Breast epithelium (tissue), 4 donors: ENCODE measurements around the gene WWC1. TPM values are rescaled to one million over a fixed set of nuclear protein-coding genes. Genes with fewer than 3 reads are reported as not detected.

ENCODE experiments used
- DNase-seq, 2 donors: peaks; one replicate each; pipeline ENCODE4 v3.0.0-alpha.2; 2019; ENCODE audit warnings: low spot score in 2 of 2
- H3K27ac ChIP-seq, 2 donors: fragments of 200-600 bp; sonication (generic) in 1 of 2; one replicate each; pipeline ENCODE4 v1.5.1; 2016 to 2019; ENCODE audit warnings: mild to moderate bottlenecking in 1 of 2
- H3K27me3 ChIP-seq, 2 donors: fragments of 200-600 bp; sonication (generic) in 1 of 2; one replicate each; pipeline versions ENCODE4 v1.5.1 to v1.6.0; 2017 to 2019; ENCODE audit warnings: control low read depth in 1 of 2, mild to moderate bottlenecking in 1 of 2
- H3K36me3 ChIP-seq: fragments of 200-600 bp; one replicate; pipeline ENCODE4 v1.5.1; 2019
- H3K4me1 ChIP-seq, 2 donors: fragments of 200-600 bp; sonication (generic); one replicate each; pipeline ENCODE4 v1.5.1; 2016 to 2019; ENCODE audit warnings: control low read depth in 1 of 2
- H3K4me3 ChIP-seq, 3 donors: fragments of 200-600 bp; sonication (generic); 1 replicate in 2 of 3; 2 replicates in 1 of 3; pipeline ENCODE4 v1.5.1; 2016 to 2019; ENCODE audit warnings: mild to moderate bottlenecking in 3 of 3, moderate library complexity in 2 of 3
- H3K9me3 ChIP-seq, 2 donors: fragments of 200-600 bp; sonication (generic) in 1 of 2; one replicate each; pipeline ENCODE4 v1.5.1; 2016 to 2019; ENCODE audit warnings: control low read depth in 1 of 2
- CTCF ChIP-seq, 3 donors: fragments of 450-650 bp; IDR thresholded peaks; one replicate each; pipeline ENCODE4 v1.5.1; 2016 to 2017; ENCODE audit warnings: antibody characterized with exemption in 3 of 3, mild to moderate bottlenecking in 3 of 3, moderate library complexity in 3 of 3
- POLR2A ChIP-seq: fragments of 450-650 bp; IDR thresholded peaks from one replicate; pipeline ENCODE4 v1.6.1; 2016; ENCODE audit warnings: antibody characterized with exemption, mild to moderate bottlenecking, moderate library complexity
- POLR2AphosphoS5 ChIP-seq, 3 donors: sonication (generic); formaldehyde crosslinking; IDR thresholded peaks; one replicate each; pipeline ENCODE4 v1.6.1; 2017; ENCODE audit warnings: antibody characterized with exemption in 3 of 3
- intact Hi-C: fragments of 100-400 bp; cut with DNase I; formaldehyde crosslinking; loops from one replicate; pipeline ENCODE4 v1.15.1; 2023; ENCODE audit warnings: low total_unique reads
- total RNA-seq, 3 donors: library from RNA; depleted of rRNA; stranded (reverse); fragments of >200 nt; gene quantifications; one replicate each; pipeline ENCODE4 v1.1.0, GENCODE V29; 2016

Gene WWC1
- total RNA-seq, 3 donors from 2014 or later: 0.96 to 59.9 (median 59.6) TPM

DNA sequence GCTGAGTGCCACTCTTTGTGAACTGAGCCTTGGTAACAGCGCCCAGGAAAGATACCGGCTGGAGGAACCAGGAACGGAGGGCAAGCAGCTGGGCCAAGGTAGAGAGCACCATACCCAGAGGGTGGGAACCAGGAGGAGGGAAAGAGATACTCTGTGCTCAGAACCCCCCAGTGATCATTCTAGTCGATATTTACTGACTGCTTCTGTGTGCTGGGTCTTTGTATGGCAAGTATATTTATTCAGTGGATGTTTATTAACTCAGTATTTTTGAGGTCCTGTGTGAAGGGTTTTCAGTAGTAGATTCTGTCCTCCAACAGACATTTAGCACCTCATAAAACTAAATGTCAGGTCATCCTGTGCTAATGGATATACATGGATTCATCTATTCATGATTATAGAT, 132.5 kb downstream of the WWC1 start:
- H3K4me3 ChIP-seq: no peak overlapping the region
- no peak for TF ChIP-seq POLR2AphosphoS5 (IDR thresholded peaks at IDR 0.05)
- no peak for TF ChIP-seq POLR2A
- TF ChIP-seq CTCF (IDR thresholded peaks at IDR 0.05): no peak
- no peaks in the 10 kb centered on the region for H3K4me1 ChIP-seq
- no peak for DNase-seq
- H3K36me3 ChIP-seq: no peaks in the 10 kb centered on the region
- no peak overlapping the region for H3K27ac ChIP-seq
- H3K27me3 ChIP-seq: no peaks in the 10 kb centered on the region
- no peaks in the 10 kb centered on the region for H3K9me3 ChIP-seq
- intact Hi-C loops: no loop called here

DNA sequence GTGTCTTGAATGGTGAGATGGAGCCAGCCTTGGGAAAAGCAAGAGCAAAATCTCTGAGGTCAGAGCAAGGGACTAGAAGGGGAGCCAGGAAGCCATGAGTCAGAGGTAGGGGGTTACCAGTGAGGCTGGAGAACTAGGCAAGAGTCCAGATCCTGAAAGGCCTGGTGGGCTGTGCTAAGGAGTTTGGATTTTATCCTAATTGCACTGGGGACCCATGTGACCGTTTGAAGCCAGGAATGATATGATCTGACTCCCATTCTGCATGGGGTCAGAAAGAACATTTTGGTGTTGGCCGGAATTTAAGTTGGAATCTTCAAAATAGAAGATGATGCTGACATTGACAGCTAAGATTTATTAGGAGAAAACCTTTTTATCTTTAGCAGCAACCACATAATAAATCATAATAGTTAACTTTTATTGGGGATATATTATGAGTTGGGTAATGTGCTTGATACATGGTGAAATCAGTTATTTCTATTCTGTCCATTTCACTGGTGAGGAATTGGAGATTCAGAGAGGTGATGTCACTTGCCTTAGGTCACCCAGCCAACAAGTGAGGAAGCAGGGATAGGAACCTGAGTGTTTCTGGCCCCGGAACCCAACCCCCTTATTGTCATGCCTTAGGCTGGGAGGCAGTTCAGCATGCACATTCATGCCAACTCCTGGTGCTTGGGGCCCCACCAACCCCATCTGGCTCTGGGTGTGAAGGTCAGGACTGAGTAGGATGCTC, 133.3 kb downstream of the WWC1 start:
- DNase-seq: no peak
- Histone ChIP-seq H3K27me3 (no peaks in the 10 kb centered on the region), H3K4me1 (no peaks in the 10 kb centered on the region), H3K36me3 (no peaks in the 10 kb centered on the region), H3K4me3 (no peak overlapping the region), H3K27ac (no peak overlapping the region), H3K9me3 (no peaks in the 10 kb centered on the region)
- TF ChIP-seq POLR2AphosphoS5 (IDR thresholded peaks at IDR 0.05): no peak
- intact Hi-C loops: no loop called here

DNA sequence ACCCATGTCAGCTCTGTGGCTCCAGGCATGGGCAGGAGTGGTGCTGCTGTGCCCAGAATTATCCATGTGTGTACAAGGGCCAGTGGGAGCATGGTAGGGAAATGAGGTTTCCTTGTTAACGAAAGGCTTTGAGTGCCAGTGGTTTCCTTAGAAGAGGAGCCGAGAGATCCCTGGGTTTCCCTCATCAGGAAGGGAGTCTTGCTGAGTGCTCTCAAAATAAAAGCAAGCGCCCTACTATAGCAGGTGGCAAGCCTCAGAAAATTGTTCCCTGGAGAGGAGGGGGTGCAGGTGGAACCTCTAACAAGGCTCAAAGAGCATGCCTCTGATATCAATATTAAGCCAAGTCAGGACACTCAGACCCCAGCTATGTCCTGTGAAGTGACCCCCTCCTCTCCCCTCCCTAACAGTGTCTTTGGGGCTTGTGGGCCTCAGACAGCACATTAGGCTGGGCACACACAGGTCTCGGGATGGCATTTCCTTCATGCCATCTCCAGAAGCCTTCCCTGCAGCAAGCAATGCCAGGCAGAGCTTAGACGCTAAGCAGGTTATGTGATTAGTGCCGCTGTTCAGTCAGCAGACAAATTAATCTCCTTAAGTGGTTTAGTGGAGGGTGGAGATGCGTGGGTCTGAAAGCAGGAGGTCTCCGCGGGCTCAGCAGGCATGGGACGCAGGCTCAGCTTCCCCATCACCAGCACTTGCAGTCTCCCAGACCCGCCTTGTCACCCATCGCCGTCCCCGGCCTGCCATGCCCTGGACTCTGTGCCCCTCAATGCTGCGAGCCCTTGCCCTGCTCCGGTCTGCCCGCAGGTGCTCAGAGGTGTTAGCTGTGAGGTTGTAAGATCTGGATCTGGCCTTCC, 134.8 kb downstream of the WWC1 start:
- intact Hi-C loops: no loop called here
- no peaks in the 10 kb centered on the region for H3K27me3 ChIP-seq
- no peaks in the 10 kb centered on the region for H3K9me3 ChIP-seq
- no peaks in the 10 kb centered on the region for H3K36me3 ChIP-seq
- DNase-seq: no peak
- H3K27ac ChIP-seq: no peak overlapping the region
- H3K4me3 ChIP-seq: no peak overlapping the region
- no peaks in the 10 kb centered on the region for H3K4me1 ChIP-seq
- no peak for TF ChIP-seq CTCF (IDR thresholded peaks at IDR 0.05)
- TF ChIP-seq POLR2AphosphoS5 (IDR thresholded peaks at IDR 0.05): no peak
- TF ChIP-seq POLR2A: no peak

DNA sequence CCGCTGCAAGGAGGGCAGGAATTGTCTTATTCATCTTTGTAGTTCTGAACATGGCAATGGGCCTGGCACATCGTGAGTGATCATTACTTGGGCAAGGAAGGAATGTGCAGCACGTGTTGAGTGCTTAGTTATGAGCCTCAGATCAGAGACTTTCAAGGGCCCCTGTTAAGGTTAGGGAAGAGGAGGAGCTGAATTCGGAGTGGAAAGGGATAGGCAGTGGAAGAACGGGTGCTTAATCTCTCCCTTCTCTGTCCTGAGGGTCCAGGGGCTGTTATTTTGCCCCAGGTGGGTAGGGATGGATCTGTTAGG, 135.4 kb downstream of the WWC1 start:
- Histone ChIP-seq H3K9me3 (no peaks in the 10 kb centered on the region), H3K27me3 (no peaks in the 10 kb centered on the region), H3K36me3 (no peaks in the 10 kb centered on the region), H3K27ac (no peak overlapping the region), H3K4me3 (no peak overlapping the region), H3K4me1 (no peaks in the 10 kb centered on the region)
- DNase-seq: no peak
- TF ChIP-seq POLR2A: no peak
- TF ChIP-seq CTCF (IDR thresholded peaks at IDR 0.05): no peak
- no peak for TF ChIP-seq POLR2AphosphoS5 (IDR thresholded peaks at IDR 0.05)
- intact Hi-C loops: no loop called here

GRCh38 chr5:168427224-168427623, 135.8 kb downstream of the WWC1 start:
- H3K27me3 ChIP-seq: no peaks in the 10 kb centered on the region
- H3K4me3 ChIP-seq: no peak overlapping the region
- no peak overlapping the region for H3K27ac ChIP-seq
- intact Hi-C loops: no loop called here
- no peaks in the 10 kb centered on the region for H3K9me3 ChIP-seq
- DNase-seq: no peak
- TF ChIP-seq CTCF (IDR thresholded peaks at IDR 0.05): no peak
- no peak for TF ChIP-seq POLR2A
- no peak for TF ChIP-seq POLR2AphosphoS5 (IDR thresholded peaks at IDR 0.05)
- H3K4me1 ChIP-seq: no peaks in the 10 kb centered on the region
- no peaks in the 10 kb centered on the region for H3K36me3 ChIP-seq
